ENCODE data around the gene TCEANC2.

Gene TCEANC2

GRCh38 chr1:54137534-54138061, 84.2 kb downstream of the TCEANC2 start:
- no peak for DNase-seq

- DNase-seq: no peak
Observed at GRCh38 chr1:54138994-54139393, 85.6 kb downstream of the TCEANC2 start.

- DNase-seq: no peak
Observed at GRCh38 chr1:54139711-54140110, 86.3 kb downstream of the TCEANC2 start.

GRCh38 chr1:54142146-54142900, 88.9 kb downstream of the TCEANC2 start:
- DNase-seq: no peak

GRCh38 chr1:54144366-54144765, 91.0 kb downstream of the TCEANC2 start:
- no peak for DNase-seq

GRCh38 chr1:54149734-54150133, 96.3 kb downstream of the TCEANC2 start:
- no peak for DNase-seq

GRCh38 chr1:54151013-54151412, 97.6 kb downstream of the TCEANC2 start:
- no peak for DNase-seq

- no peak for DNase-seq
Observed at GRCh38 chr1:54152696-54153095, 99.3 kb downstream of the TCEANC2 start, which contains the start of gene CDCP2. Gene CDCP2 (minus strand): TSS chr1:54153000. CDS start chr1:54152922, 78 bp downstream.

GRCh38 chr1:54153535-54154439, 100.4 kb downstream of the TCEANC2 start:
- peak; percentile 32 for DNase-seq

Measured in NCI-H2107 (cell line).